ENCODE results near the gene FGG.

DNA sequence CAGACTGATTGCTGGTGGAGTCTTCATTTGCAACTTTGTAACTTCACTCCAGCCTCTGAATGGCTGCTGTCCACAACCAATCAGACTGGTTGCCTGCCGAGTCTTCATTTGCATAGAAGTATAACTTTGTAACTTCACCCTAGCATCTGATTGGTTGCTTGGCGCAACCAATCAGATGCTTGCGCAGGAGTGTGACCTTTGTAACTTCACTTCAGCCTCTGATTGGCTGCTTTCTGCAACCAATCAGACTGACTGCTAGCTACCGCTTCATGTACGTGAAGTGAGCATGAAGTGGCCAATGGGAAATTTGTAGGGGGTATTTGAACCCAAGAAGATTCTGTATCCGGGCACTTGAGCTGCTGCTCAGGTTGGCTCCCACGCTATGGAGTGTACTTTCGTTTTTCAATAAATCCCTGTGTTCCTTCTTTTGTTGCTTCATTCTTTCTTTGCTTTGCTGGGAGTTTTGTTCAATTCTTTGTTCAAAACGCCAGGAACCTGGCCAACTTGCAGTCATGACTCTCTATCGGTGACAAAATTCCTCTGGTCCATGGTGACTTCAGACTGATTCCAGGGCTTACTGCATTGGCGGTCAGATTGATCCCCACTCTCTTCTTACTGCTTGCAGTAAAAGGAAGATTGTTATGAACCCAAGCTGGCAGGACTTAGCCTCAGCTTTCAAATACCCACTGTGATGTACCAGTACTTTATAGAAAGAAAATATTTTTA is 46.4 kb upstream of the FGG start:
- TF ChIP-seq EZH2 (IDR thresholded peaks at IDR 0.05; ENCODE audit: insufficient read depth, poor library complexity, severe bottlenecking) (no peak), EZH2phosphoT487 (IDR thresholded peaks at IDR 0.05; ENCODE audit: insufficient read depth, low read depth) (no peak)

Measured in GM23248 (cell line).